GM12878 (cell line): ENCODE measurements around the gene NSMCE1. TPM values are rescaled to one million over a fixed set of nuclear protein-coding genes. Genes with fewer than 3 reads are reported as not detected.

Experiments used
- CREM ChIP-seq: IDR thresholded peaks from 2 replicates; pipeline ENCODE4 v1.6.1; 2014; ENCODE audit warnings: antibody characterized with exemption, low read depth
- EP300 ChIP-seq, 2 experiments: fragments of 150-350 bp in 1 of 2; IDR thresholded peaks; 2 replicates each; pipeline ENCODE4 v1.6.1; 2011 to 2012; ENCODE audit warnings: low read depth in 2 of 2, low read length in 2 of 2, borderline replicate concordance in 1 of 2, improper control_type of control experiment in 1 of 2, inconsistent platforms in 1 of 2; ENCODE audit not compliant: control insufficient read depth in 1 of 2
- MEF2A ChIP-seq: IDR thresholded peaks from 2 replicates; pipeline ENCODE4 v1.6.1; 2011; ENCODE audit warnings: low read depth, mild to moderate bottlenecking, low read length, moderate library complexity; ENCODE audit not compliant: insufficient read depth
- NRF1 ChIP-seq: conservative IDR thresholded peaks from 2 replicates; pipeline ENCODE4 v1.6.1; 2011; ENCODE audit warnings: mild to moderate bottlenecking, low read depth, low read length, improper control_type of control experiment
- POLR2AphosphoS2 ChIP-seq: IDR thresholded peaks from 2 replicates; pipeline ENCODE4 v1.6.1; 2011; ENCODE audit warnings: low read depth, mild to moderate bottlenecking, low read length, improper control_type of control experiment, moderate library complexity
- POU2F2 ChIP-seq: IDR thresholded peaks from 3 replicates; pipeline ENCODE4 v1.6.1; 2011; ENCODE audit warnings: low read depth, mild to moderate bottlenecking, low read length, borderline replicate concordance
- RUNX3 ChIP-seq: IDR thresholded peaks from 2 replicates; pipeline ENCODE4 v1.6.1; 2012; ENCODE audit warnings: low read length, inconsistent platforms
- SUPT20H ChIP-seq: IDR thresholded peaks from 2 replicates; pipeline ENCODE4 v1.6.1; 2011; ENCODE audit warnings: low read depth, mild to moderate bottlenecking, low read length, moderate library complexity, borderline replicate concordance; ENCODE audit not compliant: control insufficient read depth
- ZNF217 ChIP-seq: fragments of 450-650 bp; IDR thresholded peaks from 2 replicates; pipeline ENCODE4 v1.6.1; 2017; ENCODE audit warnings: antibody characterized with exemption, mild to moderate bottlenecking
- polyA plus RNA-seq, 11 experiments: library from polyadenylated mRNA; depleted of rRNA in 4 of 11; unstranded in 6 of 11; stranded (reverse) in 5 of 11; fragments of >200 nt; fragmentation: Nextera tagmentation in 4 of 11; fragmentation: Illumina TruSeq in 1 of 11; extraction: Ambion mirVana in 4 of 11; extraction: Trizol in 1 of 11; gene quantifications; 1 replicate in 1 of 11; 2 replicates in 10 of 11; pipeline versions ENCODE4 v1.2.1 to v1.2.3, GENCODE V29; 2011 to 2016; ENCODE audit warnings: inconsistent platforms in 2 of 11, missing spikeins in 2 of 11, low read depth in 1 of 11
- total RNA-seq, 4 experiments: library from RNA; depleted of rRNA in 3 of 4; stranded (reverse); fragments of >200 nt in 3 of 4; fragmentation: Illumina TruSeq in 1 of 4; extraction: Trizol in 1 of 4; gene quantifications; 2 replicates each; pipeline versions ENCODE4 v1.2.1 to v1.2.3, GENCODE V29; 2013 to 2021
- TF ChIP-seq, protein P1 (sequence below): fragments of 450-650 bp; IDR thresholded peaks from 2 replicates; pipeline ENCODE4 v1.6.1; 2017; ENCODE audit warnings: mild to moderate bottlenecking, low read depth, inconsistent platforms; ENCODE audit not compliant: poor library complexity, severe bottlenecking
- TF ChIP-seq, protein P2 (sequence below): fragments of 450-650 bp; IDR thresholded peaks from 2 replicates; pipeline ENCODE4 v1.6.1; 2017; ENCODE audit warnings: mild to moderate bottlenecking, moderate library complexity
- TF ChIP-seq, protein P3 (sequence below): IDR thresholded peaks from 2 replicates; pipeline ENCODE4 v1.6.1; 2011; ENCODE audit warnings: borderline replicate concordance, low read depth, mild to moderate bottlenecking, moderate library complexity, low read length; ENCODE audit not compliant: insufficient read depth, poor library complexity, severe bottlenecking
- TF ChIP-seq, protein P4 (sequence below): fragments of 450-650 bp; conservative IDR thresholded peaks from 2 replicates; pipeline ENCODE4 v1.6.1; 2017; ENCODE audit warnings: mild to moderate bottlenecking, moderate library complexity

Gene NSMCE1
- total and polyA plus RNA-seq, 10 of the 15 experiments (the other 5 are each of a cell fraction or from before 2014, with no cell fraction given), result 54.0 to 214 (median 71.4) TPM

DNA sequence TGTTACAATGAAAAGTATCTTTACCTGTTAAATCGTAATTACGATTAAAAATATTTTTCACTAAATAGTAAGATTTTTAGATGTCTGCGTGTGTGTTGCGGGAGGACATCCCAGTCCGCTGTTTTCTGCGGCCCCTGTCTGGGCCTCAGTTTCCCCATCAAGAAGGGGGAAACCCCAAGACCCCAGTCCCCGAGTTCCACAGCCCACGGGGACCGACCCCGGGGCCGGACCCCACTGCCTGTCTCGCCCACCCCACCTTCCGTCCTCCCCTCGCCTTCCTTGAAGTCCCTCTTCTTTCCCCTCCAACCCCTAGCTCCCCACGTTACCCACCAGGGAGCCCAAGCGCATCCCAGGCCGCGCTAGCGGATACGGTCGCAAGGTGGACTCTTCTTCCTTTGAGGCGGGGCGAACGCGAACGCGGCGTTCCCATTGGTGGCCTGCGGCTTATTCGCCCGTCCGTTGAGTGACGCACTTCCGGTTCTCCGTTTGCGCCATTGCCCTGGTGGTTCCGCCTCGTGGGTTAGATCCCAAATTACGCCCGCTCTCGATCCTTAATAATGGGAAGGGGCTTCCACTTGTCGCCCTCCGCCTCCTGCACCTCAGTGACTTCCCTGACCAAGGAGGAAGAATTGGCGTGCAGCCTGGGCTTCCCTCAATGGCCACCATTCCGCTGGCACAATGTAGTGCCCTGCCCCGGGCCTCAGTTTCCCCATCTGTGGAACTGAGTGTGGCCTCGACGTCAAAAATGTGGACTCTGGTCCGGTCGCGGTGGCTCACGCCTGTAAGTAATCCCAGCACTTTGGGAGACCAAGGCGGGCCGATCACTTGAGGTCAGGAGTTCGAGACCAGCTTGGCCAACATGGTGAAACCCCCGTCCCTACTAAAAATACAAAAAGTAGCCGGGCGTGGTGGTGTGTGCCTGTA is at the start of gene NSMCE1 (continued):
- TF ChIP-seq, protein P1, sequence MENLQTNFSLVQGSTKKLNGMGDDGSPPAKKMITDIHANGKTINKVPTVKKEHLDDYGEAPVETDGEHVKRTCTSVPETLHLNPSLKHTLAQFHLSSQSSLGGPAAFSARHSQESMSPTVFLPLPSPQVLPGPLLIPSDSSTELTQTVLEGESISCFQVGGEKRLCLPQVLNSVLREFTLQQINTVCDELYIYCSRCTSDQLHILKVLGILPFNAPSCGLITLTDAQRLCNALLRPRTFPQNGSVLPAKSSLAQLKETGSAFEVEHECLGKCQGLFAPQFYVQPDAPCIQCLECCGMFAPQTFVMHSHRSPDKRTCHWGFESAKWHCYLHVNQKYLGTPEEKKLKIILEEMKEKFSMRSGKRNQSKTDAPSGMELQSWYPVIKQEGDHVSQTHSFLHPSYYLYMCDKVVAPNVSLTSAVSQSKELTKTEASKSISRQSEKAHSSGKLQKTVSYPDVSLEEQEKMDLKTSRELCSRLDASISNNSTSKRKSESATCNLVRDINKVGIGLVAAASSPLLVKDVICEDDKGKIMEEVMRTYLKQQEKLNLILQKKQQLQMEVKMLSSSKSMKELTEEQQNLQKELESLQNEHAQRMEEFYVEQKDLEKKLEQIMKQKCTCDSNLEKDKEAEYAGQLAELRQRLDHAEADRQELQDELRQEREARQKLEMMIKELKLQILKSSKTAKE, result no peak
- TF ChIP-seq ZNF217 (peak; percentile 86; the same call in 1 of the 2 replicates), POU2F2 (peak; percentile 83; the same call in 2 of the 3 replicates), MEF2A (no peak), CREM (peak; percentile 97), RUNX3 (peak; percentile 6; the same call in 1 of the 2 replicates), EP300 (IDR thresholded peaks at IDR 0.05; ENCODE audit: borderline replicate concordance in 1 of 2, control insufficient read depth in 1 of 2, low read depth in 2 of 2, low read length in 2 of 2) (0 out of 4 replicates have a peak, but pooled peaks have one; percentile 21 to 25), NRF1 (no peak), POLR2AphosphoS2 (peak; percentile 80; the same call in 1 of the 2 replicates), SUPT20H (no peak)
- TF ChIP-seq, protein P2, sequence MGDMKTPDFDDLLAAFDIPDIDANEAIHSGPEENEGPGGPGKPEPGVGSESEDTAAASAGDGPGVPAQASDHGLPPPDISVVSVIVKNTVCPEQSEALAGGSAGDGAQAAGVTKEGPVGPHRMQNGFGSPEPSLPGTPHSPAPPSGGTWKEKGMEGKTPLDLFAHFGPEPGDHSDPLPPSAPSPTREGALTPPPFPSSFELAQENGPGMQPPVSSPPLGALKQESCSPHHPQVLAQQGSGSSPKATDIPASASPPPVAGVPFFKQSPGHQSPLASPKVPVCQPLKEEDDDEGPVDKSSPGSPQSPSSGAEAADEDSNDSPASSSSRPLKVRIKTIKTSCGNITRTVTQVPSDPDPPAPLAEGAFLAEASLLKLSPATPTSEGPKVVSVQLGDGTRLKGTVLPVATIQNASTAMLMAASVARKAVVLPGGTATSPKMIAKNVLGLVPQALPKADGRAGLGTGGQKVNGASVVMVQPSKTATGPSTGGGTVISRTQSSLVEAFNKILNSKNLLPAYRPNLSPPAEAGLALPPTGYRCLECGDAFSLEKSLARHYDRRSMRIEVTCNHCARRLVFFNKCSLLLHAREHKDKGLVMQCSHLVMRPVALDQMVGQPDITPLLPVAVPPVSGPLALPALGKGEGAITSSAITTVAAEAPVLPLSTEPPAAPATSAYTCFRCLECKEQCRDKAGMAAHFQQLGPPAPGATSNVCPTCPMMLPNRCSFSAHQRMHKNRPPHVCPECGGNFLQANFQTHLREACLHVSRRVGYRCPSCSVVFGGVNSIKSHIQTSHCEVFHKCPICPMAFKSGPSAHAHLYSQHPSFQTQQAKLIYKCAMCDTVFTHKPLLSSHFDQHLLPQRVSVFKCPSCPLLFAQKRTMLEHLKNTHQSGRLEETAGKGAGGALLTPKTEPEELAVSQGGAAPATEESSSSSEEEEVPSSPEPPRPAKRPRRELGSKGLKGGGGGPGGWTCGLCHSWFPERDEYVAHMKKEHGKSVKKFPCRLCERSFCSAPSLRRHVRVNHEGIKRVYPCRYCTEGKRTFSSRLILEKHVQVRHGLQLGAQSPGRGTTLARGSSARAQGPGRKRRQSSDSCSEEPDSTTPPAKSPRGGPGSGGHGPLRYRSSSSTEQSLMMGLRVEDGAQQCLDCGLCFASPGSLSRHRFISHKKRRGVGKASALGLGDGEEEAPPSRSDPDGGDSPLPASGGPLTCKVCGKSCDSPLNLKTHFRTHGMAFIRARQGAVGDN, result peak; percentile 62
- TF ChIP-seq, protein P3, sequence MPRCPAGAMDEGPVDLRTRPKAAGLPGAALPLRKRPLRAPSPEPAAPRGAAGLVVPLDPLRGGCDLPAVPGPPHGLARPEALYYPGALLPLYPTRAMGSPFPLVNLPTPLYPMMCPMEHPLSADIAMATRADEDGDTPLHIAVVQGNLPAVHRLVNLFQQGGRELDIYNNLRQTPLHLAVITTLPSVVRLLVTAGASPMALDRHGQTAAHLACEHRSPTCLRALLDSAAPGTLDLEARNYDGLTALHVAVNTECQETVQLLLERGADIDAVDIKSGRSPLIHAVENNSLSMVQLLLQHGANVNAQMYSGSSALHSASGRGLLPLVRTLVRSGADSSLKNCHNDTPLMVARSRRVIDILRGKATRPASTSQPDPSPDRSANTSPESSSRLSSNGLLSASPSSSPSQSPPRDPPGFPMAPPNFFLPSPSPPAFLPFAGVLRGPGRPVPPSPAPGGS, result no peak
- TF ChIP-seq, protein P4, sequence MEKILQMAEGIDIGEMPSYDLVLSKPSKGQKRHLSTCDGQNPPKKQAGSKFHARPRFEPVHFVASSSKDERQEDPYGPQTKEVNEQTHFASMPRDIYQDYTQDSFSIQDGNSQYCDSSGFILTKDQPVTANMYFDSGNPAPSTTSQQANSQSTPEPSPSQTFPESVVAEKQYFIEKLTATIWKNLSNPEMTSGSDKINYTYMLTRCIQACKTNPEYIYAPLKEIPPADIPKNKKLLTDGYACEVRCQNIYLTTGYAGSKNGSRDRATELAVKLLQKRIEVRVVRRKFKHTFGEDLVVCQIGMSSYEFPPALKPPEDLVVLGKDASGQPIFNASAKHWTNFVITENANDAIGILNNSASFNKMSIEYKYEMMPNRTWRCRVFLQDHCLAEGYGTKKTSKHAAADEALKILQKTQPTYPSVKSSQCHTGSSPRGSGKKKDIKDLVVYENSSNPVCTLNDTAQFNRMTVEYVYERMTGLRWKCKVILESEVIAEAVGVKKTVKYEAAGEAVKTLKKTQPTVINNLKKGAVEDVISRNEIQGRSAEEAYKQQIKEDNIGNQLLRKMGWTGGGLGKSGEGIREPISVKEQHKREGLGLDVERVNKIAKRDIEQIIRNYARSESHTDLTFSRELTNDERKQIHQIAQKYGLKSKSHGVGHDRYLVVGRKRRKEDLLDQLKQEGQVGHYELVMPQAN, result 0 out of 2 replicates have a peak, but pooled peaks have one; percentile 24
- TF ChIP-seq, all 136 proteins: peak for 58
